ENCODE measurements around the gene IL4R.
"Not testable (repeated sequence)": the region's sequence is repeated elsewhere in the genome, so short reads cannot be mapped to it uniquely, and the experiment has no call there.

Gene IL4R

DNA sequence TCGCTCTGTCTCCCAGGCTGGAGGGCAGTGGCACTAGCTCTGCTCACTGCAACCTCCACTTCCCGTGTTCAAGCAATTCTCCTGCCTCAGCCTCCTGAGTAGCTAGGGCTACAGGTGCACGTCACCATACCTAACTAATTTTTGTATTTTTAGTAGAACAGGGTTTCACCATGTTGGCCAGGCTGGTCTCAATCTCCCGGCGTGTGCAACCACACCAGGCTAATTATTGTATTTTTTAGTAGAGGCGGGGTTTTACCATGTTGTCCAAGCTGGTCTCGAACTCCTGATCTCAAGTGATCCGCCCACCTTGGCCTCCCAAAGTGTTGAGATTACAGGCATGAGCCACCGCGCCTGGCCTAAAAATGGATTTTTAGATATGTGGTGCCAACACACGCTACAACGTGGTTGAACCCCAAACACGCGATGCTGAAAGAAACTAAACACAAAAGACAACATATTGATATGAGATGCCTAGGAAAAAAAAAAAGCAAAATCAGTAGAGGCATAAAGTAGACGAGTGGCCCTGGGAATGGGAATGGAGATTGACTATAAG, 84.6 kb downstream of the IL4R start:
- H3K9me3 ChIP-seq (ENCODE audit: low read length); H3K27me3 ChIP-seq (ENCODE audit: insufficient read depth, low read length); H3K4me1 ChIP-seq (ENCODE audit: insufficient read depth, low read length); H3K36me3 ChIP-seq (ENCODE audit: insufficient read depth, low read length); H2AFZ ChIP-seq (ENCODE audit: low read depth, low read length); H3K4me3 ChIP-seq (ENCODE audit: low read length): not testable (repeated sequence)

GRCh38 chr16:27398894-27399853, 85.4 kb downstream of the IL4R start:
- H3K9me3 ChIP-seq (ENCODE audit: low read length), result no peaks in the 10 kb centered on the region
- no peaks in the 10 kb centered on the region for H3K4me1 ChIP-seq (ENCODE audit: insufficient read depth, low read length)
- no peaks in the 10 kb centered on the region for H3K36me3 ChIP-seq (ENCODE audit: insufficient read depth, low read length)

GRCh38 chr16:27399969-27400368, 86.2 kb downstream of the IL4R start:
- Histone ChIP-seq H3K4me3 (ENCODE audit: low read length) (no peak overlapping the region), H3K9me3 (ENCODE audit: low read length) (no peaks in the 10 kb centered on the region), H3K36me3 (ENCODE audit: insufficient read depth, low read length) (no peaks in the 10 kb centered on the region), H2AFZ (ENCODE audit: low read depth, low read length) (no peak overlapping the region), H3K4me1 (ENCODE audit: insufficient read depth, low read length) (no peaks in the 10 kb centered on the region), H3K27me3 (ENCODE audit: insufficient read depth, low read length) (no peaks in the 10 kb centered on the region)

More at GRCh38 chr16:27398894-27399853, 85.4 kb downstream of the IL4R start:
- no peak overlapping the region for H2AFZ ChIP-seq (ENCODE audit: low read depth, low read length)
- H3K27me3 ChIP-seq (ENCODE audit: insufficient read depth, low read length), result no peaks in the 10 kb centered on the region
- no peak overlapping the region for H3K4me3 ChIP-seq (ENCODE audit: low read length)

DNA sequence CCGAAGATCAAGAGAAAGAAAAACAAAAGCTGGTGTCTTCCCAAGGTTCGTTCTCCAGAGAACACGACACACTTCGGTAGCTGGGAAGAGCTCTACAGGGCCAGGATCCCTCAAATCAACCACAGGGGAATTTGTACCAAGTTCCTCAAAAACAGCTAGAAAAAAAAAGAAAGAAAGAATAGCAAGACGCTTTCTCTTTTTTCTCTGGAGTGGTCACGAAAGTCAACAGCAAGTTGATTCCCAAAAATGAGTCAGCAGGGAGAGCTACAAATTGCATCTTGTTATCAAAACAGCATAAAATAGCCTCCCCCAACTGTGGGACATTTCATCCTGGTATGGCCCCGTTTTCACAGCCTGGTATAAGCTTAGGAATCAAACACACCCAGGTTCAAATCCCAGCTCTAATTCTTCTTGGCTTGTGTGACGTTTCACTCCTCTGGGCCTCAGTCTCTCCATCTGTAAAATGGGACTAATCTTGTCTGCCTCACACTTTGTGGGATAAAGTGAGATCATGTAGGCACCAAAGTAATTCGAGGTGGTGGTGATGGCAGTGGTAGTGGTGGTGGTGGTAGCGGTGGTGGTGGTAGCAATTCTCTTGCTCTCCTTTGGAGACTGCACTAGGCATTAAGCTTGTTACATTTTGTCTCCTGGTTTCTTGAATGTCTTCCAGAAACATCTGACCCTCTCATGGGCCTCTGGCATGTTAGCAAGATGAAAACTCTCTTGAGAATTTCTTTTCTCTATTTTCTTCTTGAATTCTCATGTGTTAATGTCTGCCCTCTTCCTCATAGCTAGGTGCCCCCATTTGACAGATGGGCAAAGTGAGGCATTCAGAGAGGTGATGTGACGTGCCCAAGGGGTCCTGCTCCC, 87.2 kb downstream of the IL4R start:
- Histone ChIP-seq H3K36me3 (ENCODE audit: insufficient read depth, low read length) (no peaks in the 10 kb centered on the region), H2AFZ (ENCODE audit: low read depth, low read length) (no peak overlapping the region), H3K9me3 (ENCODE audit: low read length) (no peaks in the 10 kb centered on the region), H3K27me3 (ENCODE audit: insufficient read depth, low read length) (no peaks in the 10 kb centered on the region), H3K4me1 (ENCODE audit: insufficient read depth, low read length) (peaks cover under 1% of the 10 kb centered on the region), H3K4me3 (ENCODE audit: low read length) (no peak overlapping the region)

- Histone ChIP-seq H3K4me3 (ENCODE audit: low read length) (no peak within 1 kb of the TSS), H3K27me3 (ENCODE audit: insufficient read depth, low read length) (no peaks in the 10 kb centered on the region), H3K4me1 (ENCODE audit: insufficient read depth, low read length) (peaks cover 4% of the 10 kb centered on the region), H3K9me3 (ENCODE audit: low read length) (no peaks in the 10 kb centered on the region), H3K36me3 (ENCODE audit: insufficient read depth, low read length) (no peaks in the 10 kb centered on the region), H2AFZ (ENCODE audit: low read depth, low read length) (no peak within 1 kb of the TSS)
Observed at GRCh38 chr16:27401768-27402568, 88.2 kb downstream of the IL4R start, which contains the start of gene IL21R. IL21R (plus strand) TSS chr16:27402174; CDS start chr16:27430072, 27,898 bp downstream.

DNA sequence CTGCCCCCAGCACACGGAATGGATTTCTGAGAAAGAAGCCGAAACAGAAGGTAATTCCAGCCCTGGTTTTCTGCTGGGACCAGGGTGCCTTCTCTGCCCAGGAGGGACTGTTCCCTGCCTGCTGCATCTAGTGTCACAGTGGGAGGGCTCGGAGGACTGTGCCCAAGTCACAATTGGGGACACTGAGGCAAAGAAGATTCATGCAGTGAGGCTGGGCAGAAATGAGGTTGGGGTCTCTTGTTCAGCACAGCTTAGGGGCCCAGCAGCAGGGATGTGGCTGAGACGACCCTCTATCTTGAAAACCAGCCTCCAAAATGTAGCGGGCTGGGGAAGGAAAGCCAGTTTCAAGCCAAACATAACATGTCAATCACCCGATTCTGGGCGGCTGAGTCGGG, 88.8 kb downstream of the IL4R start:
- H2AFZ ChIP-seq (ENCODE audit: low read depth, low read length), result no peak overlapping the region
- no peak overlapping the region for H3K4me3 ChIP-seq (ENCODE audit: low read length)
- H3K9me3 ChIP-seq (ENCODE audit: low read length), result no peaks in the 10 kb centered on the region
- H3K27me3 ChIP-seq (ENCODE audit: insufficient read depth, low read length), result no peaks in the 10 kb centered on the region
- no peaks in the 10 kb centered on the region for H3K36me3 ChIP-seq (ENCODE audit: insufficient read depth, low read length)
- H3K4me1 ChIP-seq (ENCODE audit: insufficient read depth, low read length), result peaks cover 4% of the 10 kb centered on the region

GRCh38 chr16:27402964-27403600, 89.3 kb downstream of the IL4R start:
- no peaks in the 10 kb centered on the region for H3K9me3 ChIP-seq (ENCODE audit: low read length)
- H3K36me3 ChIP-seq (ENCODE audit: insufficient read depth, low read length), result no peaks in the 10 kb centered on the region
- peaks cover 7% of the 10 kb centered on the region for H3K4me1 ChIP-seq (ENCODE audit: insufficient read depth, low read length)
- H3K4me3 ChIP-seq (ENCODE audit: low read length), result no peak overlapping the region
- peaks cover under 1% of the 10 kb centered on the region for H3K27me3 ChIP-seq (ENCODE audit: insufficient read depth, low read length)
- H2AFZ ChIP-seq (ENCODE audit: low read depth, low read length), result no peak overlapping the region

- Histone ChIP-seq H3K36me3 (ENCODE audit: insufficient read depth, low read length) (no peaks in the 10 kb centered on the region), H3K27me3 (ENCODE audit: insufficient read depth, low read length) (peaks cover 2% of the 10 kb centered on the region), H3K4me3 (ENCODE audit: low read length) (no peak overlapping the region), H3K4me1 (ENCODE audit: insufficient read depth, low read length) (peaks cover 11% of the 10 kb centered on the region), H2AFZ (ENCODE audit: low read depth, low read length) (no peak overlapping the region), H3K9me3 (ENCODE audit: low read length) (no peaks in the 10 kb centered on the region)
Observed at GRCh38 chr16:27403601-27403992, 89.8 kb downstream of the IL4R start.

GRCh38 chr16:27404163-27404823, 90.5 kb downstream of the IL4R start:
- H3K9me3 ChIP-seq (ENCODE audit: low read length), result no peaks in the 10 kb centered on the region
- peaks cover 2% of the 10 kb centered on the region for H3K27me3 ChIP-seq (ENCODE audit: insufficient read depth, low read length)
- no peaks in the 10 kb centered on the region for H3K36me3 ChIP-seq (ENCODE audit: insufficient read depth, low read length)
- H3K4me3 ChIP-seq (ENCODE audit: low read length), result no peak overlapping the region
- peaks cover 13% of the 10 kb centered on the region for H3K4me1 ChIP-seq (ENCODE audit: insufficient read depth, low read length)
- H2AFZ ChIP-seq (ENCODE audit: low read depth, low read length), result no peak overlapping the region

GRCh38 chr16:27405546-27406451, 92.0 kb downstream of the IL4R start:
- H3K27me3 ChIP-seq (ENCODE audit: insufficient read depth, low read length), result peaks cover 2% of the 10 kb centered on the region
- no peaks in the 10 kb centered on the region for H3K9me3 ChIP-seq (ENCODE audit: low read length)
- H3K4me1 ChIP-seq (ENCODE audit: insufficient read depth, low read length), result peaks cover 13% of the 10 kb centered on the region
- no peak overlapping the region for H3K4me3 ChIP-seq (ENCODE audit: low read length)
- no peak overlapping the region for H2AFZ ChIP-seq (ENCODE audit: low read depth, low read length)
- no peaks in the 10 kb centered on the region for H3K36me3 ChIP-seq (ENCODE audit: insufficient read depth, low read length)

DNA sequence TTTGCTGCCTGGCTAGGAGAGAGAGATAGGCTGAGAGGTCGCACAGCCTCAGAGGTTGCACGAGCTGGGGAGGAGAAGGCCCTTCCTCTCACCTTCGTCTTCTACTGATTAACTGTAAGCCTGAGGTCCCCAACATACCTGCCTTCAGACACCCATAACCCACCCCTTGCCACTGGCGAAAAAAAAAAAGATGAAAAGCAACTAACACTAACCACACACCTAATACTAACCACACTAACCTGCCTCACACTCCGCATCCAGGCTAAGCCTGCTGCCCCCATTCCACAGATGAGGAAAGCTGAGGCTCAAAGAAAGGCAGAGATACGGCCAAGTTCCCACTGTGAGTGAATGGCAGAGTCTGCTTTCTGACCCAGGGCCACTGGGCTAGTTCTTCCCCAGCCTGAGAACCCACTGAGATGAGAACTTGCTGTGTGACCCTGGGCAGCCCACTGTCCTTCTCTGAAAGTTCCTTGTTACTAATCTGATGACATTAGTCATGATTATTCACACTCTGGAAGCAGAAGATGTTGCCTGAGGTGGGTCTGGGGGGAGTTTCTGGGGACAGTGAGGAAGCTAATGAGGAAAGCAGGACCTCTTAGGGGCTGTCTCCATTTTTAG, 92.8 kb downstream of the IL4R start:
- no peaks in the 10 kb centered on the region for H3K36me3 ChIP-seq (ENCODE audit: insufficient read depth, low read length)
- no peaks in the 10 kb centered on the region for H3K9me3 ChIP-seq (ENCODE audit: low read length)
- peaks cover 2% of the 10 kb centered on the region for H3K27me3 ChIP-seq (ENCODE audit: insufficient read depth, low read length)
- peaks cover 13% of the 10 kb centered on the region for H3K4me1 ChIP-seq (ENCODE audit: insufficient read depth, low read length)
- no peak overlapping the region for H2AFZ ChIP-seq (ENCODE audit: low read depth, low read length)
- H3K4me3 ChIP-seq (ENCODE audit: low read length), result no peak overlapping the region

Measured in neuron (in vitro differentiated cells).